CD4-positive, alpha-beta memory T cell (primary cell): ENCODE measurements around the gene YWHAG. TPM values are rescaled to one million over a fixed set of nuclear protein-coding genes. Genes with fewer than 3 reads are reported as not detected.
"Not testable (repeated sequence)": the region's sequence is repeated elsewhere in the genome, so short reads cannot be mapped to it uniquely, and the experiment has no call there.

Experiments used
- CTCF ChIA-PET: fragments of 350-600 bp; sonication (Branson Sonifier 250); formaldehyde crosslinking; loops from one replicate; lab custom pipeline; 2021; ENCODE audit warnings: inconsistent platforms; ENCODE audit not compliant: partially characterized antibody; lab: Charles Lee
- POLR2A ChIA-PET: fragments of 350-600 bp; sonication (Branson Sonifier 250); formaldehyde crosslinking; loops from one replicate; lab custom pipeline; 2021; ENCODE audit not compliant: partially characterized antibody; lab: Charles Lee
- DNase-seq, 5 donors: peaks; one replicate each; pipeline versions ENCODE4 v3.0.0 to v3.0.0-alpha.2; 2020 to 2022; ENCODE audit warnings: mixed read lengths in 1 of 5
- H3K27ac ChIP-seq: one replicate; pipeline ENCODE4 v1.7.0; 2013; ENCODE audit warnings: low read depth, low read length
- H3K27me3 ChIP-seq: 2 replicates; pipeline ENCODE4 v1.7.0; 2013; ENCODE audit warnings: mild to moderate bottlenecking, low read length, moderate library complexity; ENCODE audit not compliant: insufficient read depth
- H3K36me3 ChIP-seq: 2 replicates; pipeline ENCODE4 v1.7.0; 2013; ENCODE audit warnings: mild to moderate bottlenecking, low read length, moderate library complexity; ENCODE audit not compliant: insufficient read depth
- H3K4me1 ChIP-seq: 2 replicates; pipeline ENCODE4 v1.7.0; 2013; ENCODE audit warnings: mild to moderate bottlenecking, low read length, moderate library complexity; ENCODE audit not compliant: insufficient read depth
- H3K4me3 ChIP-seq, 2 donors: one replicate each; pipeline ENCODE4 v1.7.0; 2013; ENCODE audit warnings: low read length in 2 of 2, mild to moderate bottlenecking in 1 of 2
- H3K9me3 ChIP-seq, 2 donors: one replicate each; pipeline ENCODE4 v1.7.0; 2013; ENCODE audit warnings: low read length in 2 of 2, control low read depth in 1 of 2; ENCODE audit not compliant: control insufficient read depth in 1 of 2
- H3K27ac Mint-ChIP-seq, 7 donors: one replicate each; pipeline ENCODE4 v1.8.0; 2020 to 2021; ENCODE audit warnings: mixed read lengths in 7 of 7, mild to moderate bottlenecking in 6 of 7, inconsistent platforms in 3 of 7, moderate library complexity in 3 of 7
- H3K27me3 Mint-ChIP-seq, 2 donors: one replicate each; pipeline ENCODE4 v1.8.0; 2020 to 2021; ENCODE audit warnings: mixed read lengths in 2 of 2
- H3K36me3 Mint-ChIP-seq, 2 donors: one replicate each; pipeline ENCODE4 v1.8.0; 2020 to 2021; ENCODE audit warnings: mixed read lengths in 2 of 2, inconsistent platforms in 1 of 2, mild to moderate bottlenecking in 1 of 2
- H3K4me1 Mint-ChIP-seq, 4 donors: one replicate each; pipeline ENCODE4 v1.8.0; 2020 to 2021; ENCODE audit warnings: mixed read lengths in 4 of 4, mild to moderate bottlenecking in 1 of 4
- H3K4me3 Mint-ChIP-seq, 8 donors: one replicate each; pipeline ENCODE4 v1.8.0; 2020 to 2021; ENCODE audit warnings: mixed read lengths in 8 of 8, mild to moderate bottlenecking in 7 of 8, moderate library complexity in 6 of 8, inconsistent platforms in 3 of 8
- H3K9me3 Mint-ChIP-seq, 8 donors: one replicate each; pipeline ENCODE4 v1.8.0; 2020 to 2021; ENCODE audit warnings: mixed read lengths in 8 of 8, mild to moderate bottlenecking in 5 of 8, inconsistent platforms in 3 of 8, moderate library complexity in 1 of 8
- intact Hi-C: fragments of 100-400 bp; cut with micrococcal nuclease; formaldehyde crosslinking; loops from one replicate; pipeline ENCODE4 v1.15.1; 2023
- polyA plus RNA-seq, 2 donors: library from polyadenylated mRNA; unstranded; fragments of 300-500 nt; fragmentation: Illumina TruSeq; gene quantifications; one replicate each; pipeline ENCODE4 v1.2.3, GENCODE V29; 2021
- total RNA-seq, 2 experiments: library from RNA; stranded (reverse); gene quantifications; one replicate each; pipeline ENCODE4 v1.2.3, GENCODE V29; 2021

Gene YWHAG
- total and polyA plus RNA-seq, 4 experiments from 2014 or later: 0.94 to 54.3 (median 27.0) TPM

- intact Hi-C loops: loop anchor here (5.0 kb wide), 2 partner anchors 35 to 805 kb away; partner anchors contain the start of gene CCDC146
- Histone ChIP-seq H3K27me3 (no peaks in the 10 kb centered on the region), H3K36me3 (no peaks in the 10 kb centered on the region), H3K4me1 (peaks cover 28% of the 10 kb centered on the region), H3K4me3 (peak overlapping the region; percentile 14 to 90), H3K27ac (peak overlapping the region; percentile 81), H3K9me3 (no peaks in the 10 kb centered on the region)
- H3K4me3 Mint-ChIP-seq: peak overlapping the region; percentile 92 to 99 (median 96)
- CTCF ChIA-PET: interaction anchor here (0.7 to 17.2 kb wide), 7 partner anchors 8 to 140 kb away, joined by 3 to 350 read pairs (median 40); partner anchors contain the start of genes HSPB1 and YWHAG
- no peaks in the 10 kb centered on the region for H3K9me3 Mint-ChIP-seq
- H3K27me3 Mint-ChIP-seq: no peaks in the 10 kb centered on the region
- peak in 1 of 5 donors; percentile 6 for DNase-seq
- H3K4me1 Mint-ChIP-seq: peaks cover 18 to 32% (median 25%) of the 10 kb centered on the region in 4 donors
- H3K36me3 Mint-ChIP-seq: peaks cover 0 to 2% of the 10 kb centered on the region in 2 donors
- POLR2A ChIA-PET: interaction anchor here (0.6 to 7.0 kb wide), 14 partner anchors 8 to 151 kb away, joined by 3 to 128 read pairs (median 6); partner anchors contain the start of genes HSPB1 and YWHAG
- H3K27ac Mint-ChIP-seq: peak overlapping the region; percentile 83 to 99 (median 98)
Measured at GRCh38 chr7:76316984-76317781, 41.6 kb downstream of the YWHAG start.

- DNase-seq: no peak
- no peaks in the 10 kb centered on the region for H3K9me3 Mint-ChIP-seq
- H3K4me1 ChIP-seq: peaks cover 28% of the 10 kb centered on the region
- peaks cover 0 to 2% of the 10 kb centered on the region in 2 donors for H3K36me3 Mint-ChIP-seq
- no peaks in the 10 kb centered on the region for H3K9me3 ChIP-seq
- H3K27ac ChIP-seq: no peak overlapping the region
- H3K27ac Mint-ChIP-seq: peak overlapping the region in 1 of 7 donors; percentile 19
- no peak overlapping the region for H3K4me3 Mint-ChIP-seq
- H3K4me3 ChIP-seq: no peak overlapping the region
- intact Hi-C loops: loop anchor here (5.0 kb wide), 2 partner anchors 33 to 807 kb away; partner anchors contain the start of gene CCDC146
- H3K27me3 Mint-ChIP-seq: no peaks in the 10 kb centered on the region
- H3K4me1 Mint-ChIP-seq: peaks cover 17 to 32% (median 25%) of the 10 kb centered on the region in 4 donors
- H3K36me3 ChIP-seq: no peaks in the 10 kb centered on the region
- CTCF ChIA-PET: interaction anchor here (0.7 to 17.2 kb wide), 8 partner anchors 15 to 295 kb away, joined by 3 to 350 read pairs (median 4); partner anchors contain the start of genes HSPB1 and YWHAG
- POLR2A ChIA-PET: interaction anchor here (3.3 to 7.0 kb wide), 2 partner anchors 13 to 42 kb away, joined by 26 to 128 read pairs; partner anchors contain the start of genes HSPB1 and YWHAG
- no peaks in the 10 kb centered on the region for H3K27me3 ChIP-seq
Measured at GRCh38 chr7:76315364-76315763, 43.4 kb downstream of the YWHAG start.

GRCh38 chr7:76314740-76315139 is 44.1 kb downstream of the YWHAG start:
- H3K4me3 ChIP-seq, H3K27me3 ChIP-seq, H3K36me3 ChIP-seq, H3K27me3 Mint-ChIP-seq, H3K36me3 Mint-ChIP-seq, H3K27ac ChIP-seq, DNase-seq, H3K9me3 ChIP-seq, H3K9me3 Mint-ChIP-seq: not testable (repeated sequence)
- intact Hi-C loops: loop anchor here (1.0 to 5.0 kb wide), 7 partner anchors 12 to 808 kb away; partner anchors contain the start of genes CCDC146, HSPB1 and SRRM3
- H3K4me1 ChIP-seq: peaks cover 26% of the 10 kb centered on the region
- CTCF ChIA-PET: interaction anchor here (1.0 to 17.2 kb wide), 11 partner anchors 14 to 171 kb away, joined by 3 to 350 read pairs (median 6); partner anchors contain the start of genes HSPB1 and YWHAG
- peak overlapping the region in 1 of 8 donors; percentile 55 for H3K4me3 Mint-ChIP-seq
- peaks cover 15 to 32% (median 23%) of the 10 kb centered on the region in 4 donors for H3K4me1 Mint-ChIP-seq
- H3K27ac Mint-ChIP-seq: peak overlapping the region in 3 of 7 donors; percentile 41 to 86 (median 77)
- POLR2A ChIA-PET: interaction anchor here (1.0 to 7.0 kb wide), 5 partner anchors 12 to 137 kb away, joined by 4 to 128 read pairs (median 6); partner anchors contain the start of genes HSPB1 and YWHAG

- H3K27ac ChIP-seq: no peak overlapping the region
- no peaks in the 10 kb centered on the region for H3K9me3 ChIP-seq
- H3K36me3 ChIP-seq: no peaks in the 10 kb centered on the region
- peak; percentile 92 to 94 (median 93) for DNase-seq
- H3K27ac Mint-ChIP-seq: peak overlapping the region in 3 of 7 donors; percentile 41 to 86 (median 77)
- H3K9me3 Mint-ChIP-seq: no peaks in the 10 kb centered on the region
- CTCF ChIA-PET: interaction anchor here (0.5 to 17.2 kb wide), 20 partner anchors 13 to 1765 kb away, joined by 3 to 350 read pairs (median 3); partner anchors contain the start of genes HSPB1 and YWHAG
- H3K36me3 Mint-ChIP-seq: peaks cover 0 to 2% of the 10 kb centered on the region in 2 donors
- H3K4me1 Mint-ChIP-seq: peaks cover 15 to 30% (median 21%) of the 10 kb centered on the region in 4 donors
- H3K27me3 ChIP-seq: no peaks in the 10 kb centered on the region
- no peaks in the 10 kb centered on the region for H3K27me3 Mint-ChIP-seq
- H3K4me3 ChIP-seq: no peak overlapping the region
- H3K4me3 Mint-ChIP-seq: peak overlapping the region in 4 of 8 donors; percentile 32 to 72 (median 54)
- POLR2A ChIA-PET: interaction anchor here (1.0 to 1.5 kb wide), 6 partner anchors 11 to 136 kb away, joined by 4 to 9 read pairs (median 6); partner anchors contain the start of genes HSPB1 and YWHAG
- H3K4me1 ChIP-seq: peaks cover 20% of the 10 kb centered on the region
- intact Hi-C loops: loop anchor here (1.0 kb wide), 5 partner anchors 12 to 136 kb away; partner anchors contain the start of genes HSPB1 and SRRM3
Measured at GRCh38 chr7:76314042-76314721, 44.6 kb downstream of the YWHAG start.

- H3K36me3 Mint-ChIP-seq, H3K36me3 ChIP-seq, intact Hi-C loops, H3K27me3 Mint-ChIP-seq, DNase-seq, H3K27me3 ChIP-seq, H3K9me3 Mint-ChIP-seq, H3K27ac ChIP-seq, H3K4me1 ChIP-seq, H3K4me1 Mint-ChIP-seq, H3K4me3 ChIP-seq, POLR2A ChIA-PET, H3K4me3 Mint-ChIP-seq, H3K27ac Mint-ChIP-seq, H3K9me3 ChIP-seq: not testable (repeated sequence)
- CTCF ChIA-PET: interaction anchor here (1.1 to 17.2 kb wide), 4 partner anchors 9 to 134 kb away, joined by 8 to 350 read pairs (median 56); partner anchors contain the start of gene HSPB1
Measured at GRCh38 chr7:76311838-76312237, 47.0 kb downstream of the YWHAG start.

- no peaks in the 10 kb centered on the region for H3K27me3 ChIP-seq
- Mint-ChIP-seq H3K27ac (no peak overlapping the region), H3K4me1 (peaks cover 5 to 7% (median 6%) of the 10 kb centered on the region in 4 donors), H3K36me3 (no peaks in the 10 kb centered on the region), H3K9me3 (no peaks in the 10 kb centered on the region), H3K27me3 (no peaks in the 10 kb centered on the region), H3K4me3 (no peak overlapping the region)
- H3K9me3 ChIP-seq: no peaks in the 10 kb centered on the region
- no peak overlapping the region for H3K27ac ChIP-seq
- intact Hi-C loops: no loop called here
- ChIA-PET CTCF (interaction anchor here (0.9 to 17.2 kb wide), 4 partner anchors 12 to 133 kb away, joined by 3 to 350 read pairs (median 55); partner anchors contain the start of gene HSPB1), POLR2A (interaction anchor here (2.4 kb wide), 1 partner anchor 8 kb away, joined by 17 read pairs; no protein-coding TSS in a partner anchor)
- peaks cover 5% of the 10 kb centered on the region for H3K4me1 ChIP-seq
- H3K4me3 ChIP-seq: no peak overlapping the region
- no peak for DNase-seq
- no peaks in the 10 kb centered on the region for H3K36me3 ChIP-seq
Measured at GRCh38 chr7:76310102-76310957, 48.5 kb downstream of the YWHAG start.
